GM12892 (cell line): ENCODE results near the gene WFDC1.
A peak's percentile ranks its signal among the peaks of the same experiment; 100 is the strongest.

ENCODE experiments used
- DNase-seq: peaks from one replicate; pipeline ENCODE4 v3.0.0; 2011; ENCODE audit not compliant: insufficient read length
- FAIRE-seq: peaks from 2 replicates; lab custom pipeline; 2011; peaks lifted over from hg19 to GRCh38; lab: Jason Lieb, UNC
- POLR2A ChIP-seq: IDR thresholded peaks from 2 replicates; pipeline ENCODE4 v1.6.1; 2011; ENCODE audit warnings: low read depth, low read length, control low read depth
- POLR2AphosphoS5 ChIP-seq: IDR thresholded peaks from 2 replicates; pipeline ENCODE4 v1.6.1; 2011; ENCODE audit warnings: low read depth, low read length, control low read depth
- TAF1 ChIP-seq: IDR thresholded peaks from 2 replicates; pipeline ENCODE4 v1.6.1; 2011; ENCODE audit warnings: low read depth, mild to moderate bottlenecking, control low read depth, low read length, borderline replicate concordance

WFDC1 gene

DNA sequence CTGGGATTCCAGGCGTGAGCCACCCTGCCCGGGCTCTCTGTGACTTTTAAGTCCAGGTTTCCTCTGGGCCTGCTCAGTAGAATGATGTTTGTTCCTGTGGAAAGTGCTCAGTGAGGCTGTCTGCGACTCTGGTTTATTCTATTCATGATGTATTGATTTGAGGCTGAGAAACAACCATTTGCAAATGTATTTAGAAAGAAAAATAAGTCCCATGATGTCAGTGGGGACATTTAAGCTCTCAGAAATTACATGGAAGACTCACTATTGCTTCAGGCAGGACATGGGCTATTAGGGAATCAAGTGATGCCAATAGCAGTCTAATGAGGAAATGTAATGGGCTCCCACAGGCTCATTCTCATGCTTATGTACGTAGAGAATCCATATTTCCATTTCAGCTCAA lies 32.6 kb upstream of the WFDC1 start:
- TF ChIP-seq TAF1 (no peak), POLR2AphosphoS5 (no peak)
- DNase-seq (no peak), FAIRE-seq (no peak)

DNA sequence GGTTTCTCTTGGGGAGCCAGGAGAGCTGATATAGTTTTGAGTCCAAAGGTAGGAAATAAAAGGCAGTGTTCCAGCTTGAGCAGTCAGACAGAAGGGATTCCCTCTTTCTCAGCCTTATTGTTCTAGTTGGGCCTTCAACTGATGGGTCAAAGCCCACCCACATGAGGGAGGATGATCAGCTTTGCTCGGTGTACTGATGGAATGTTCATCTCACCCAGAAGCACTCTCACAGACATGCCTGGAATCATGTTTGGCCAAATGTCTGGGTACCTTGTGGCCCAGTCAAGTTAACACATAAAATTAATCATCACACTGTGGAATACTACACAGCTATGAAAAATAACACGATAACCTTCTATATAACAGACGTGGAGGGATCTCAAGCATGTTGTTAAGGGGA lies 31.7 kb upstream of the WFDC1 start:
- TF ChIP-seq TAF1 (no peak), POLR2AphosphoS5 (no peak), POLR2A (no peak)
- DNase-seq (no peak), FAIRE-seq (no peak)

DNA sequence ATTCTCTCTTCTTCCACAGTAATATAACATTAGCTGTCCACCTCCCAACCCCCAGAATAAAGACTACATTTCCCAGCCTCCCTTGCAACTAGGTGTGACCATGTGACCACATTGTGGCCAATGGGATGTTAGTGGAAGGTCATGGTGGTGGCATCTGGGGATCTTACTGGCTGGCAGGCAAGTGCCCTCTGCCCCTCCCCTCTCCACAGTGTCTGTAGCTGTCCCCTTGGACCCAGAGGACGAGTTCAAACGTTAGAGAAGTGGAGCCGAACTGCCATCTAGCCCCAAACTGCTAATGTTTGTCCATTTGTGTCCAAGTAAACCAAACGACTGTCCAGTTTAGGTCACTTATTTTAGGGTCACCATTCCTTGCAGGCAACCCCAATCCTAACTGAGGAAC lies 28.2 kb upstream of the WFDC1 start:
- TF ChIP-seq POLR2A = no peak
- TF ChIP-seq POLR2AphosphoS5 = no peak
- TF ChIP-seq TAF1 = no peak
- DNase-seq = peak; percentile 36
- no peak for FAIRE-seq

DNA sequence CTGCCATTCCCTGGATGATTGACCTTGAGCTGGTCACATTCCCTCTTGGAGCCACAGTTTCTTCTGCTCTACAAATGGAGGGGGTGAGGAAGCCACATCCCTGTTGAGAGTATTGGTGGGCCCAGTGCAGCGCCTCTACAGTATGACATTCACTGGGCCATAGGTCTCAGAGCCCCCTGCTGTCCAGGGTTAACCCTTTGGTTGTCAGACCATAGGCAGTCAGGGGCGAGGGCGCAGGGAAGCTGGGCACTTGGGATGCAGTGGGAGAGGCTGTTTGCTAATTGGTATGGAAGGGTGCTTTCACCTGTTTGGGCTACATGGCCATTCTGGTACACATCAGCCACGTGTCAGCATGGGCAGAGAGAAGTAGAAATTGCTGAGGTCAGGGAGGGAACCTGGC lies 27.3 kb upstream of the WFDC1 start:
- no peak for TF ChIP-seq POLR2A
- TF ChIP-seq POLR2AphosphoS5 = no peak
- TF ChIP-seq TAF1 = no peak
- DNase-seq (no peak), FAIRE-seq (no peak)

DNA sequence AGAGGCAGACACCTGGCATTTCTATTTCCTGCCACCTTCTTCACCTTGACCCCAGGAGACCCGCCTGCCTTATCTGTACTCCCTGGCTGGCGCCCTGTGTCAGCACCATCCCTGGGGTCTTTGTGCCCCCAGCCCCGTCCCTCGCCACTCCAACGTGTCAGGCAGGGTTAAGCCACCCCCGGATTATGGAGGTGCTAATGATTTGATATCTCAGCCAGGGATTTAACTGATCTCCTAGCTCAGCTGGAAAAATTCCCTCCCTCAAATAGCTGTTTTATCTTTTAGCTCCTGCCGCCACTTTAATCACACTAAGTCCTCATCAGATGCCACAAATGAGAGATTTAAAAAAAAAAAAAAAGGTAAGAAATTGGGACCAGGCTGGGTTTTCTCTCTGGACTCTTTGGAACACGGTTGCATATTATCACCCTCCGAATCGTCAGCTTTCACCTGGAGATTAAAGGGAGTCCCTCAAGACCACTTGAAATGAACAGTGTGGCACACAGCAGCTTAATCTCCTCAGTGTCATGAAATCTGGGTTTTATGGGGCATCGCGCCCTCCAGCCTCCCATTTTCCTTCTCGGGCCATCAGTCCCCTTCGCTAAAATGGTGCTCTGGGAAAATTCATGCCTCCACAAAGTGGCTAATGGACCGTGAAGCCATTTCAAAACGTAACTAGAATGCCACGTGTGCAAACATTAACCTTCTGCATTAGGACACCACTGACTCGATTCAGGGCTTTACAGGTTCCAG lies 26.2 kb upstream of the WFDC1 start:
- TF ChIP-seq TAF1 (no peak), POLR2A (no peak), POLR2AphosphoS5 (no peak)
- no peak for DNase-seq
- no peak for FAIRE-seq

DNA sequence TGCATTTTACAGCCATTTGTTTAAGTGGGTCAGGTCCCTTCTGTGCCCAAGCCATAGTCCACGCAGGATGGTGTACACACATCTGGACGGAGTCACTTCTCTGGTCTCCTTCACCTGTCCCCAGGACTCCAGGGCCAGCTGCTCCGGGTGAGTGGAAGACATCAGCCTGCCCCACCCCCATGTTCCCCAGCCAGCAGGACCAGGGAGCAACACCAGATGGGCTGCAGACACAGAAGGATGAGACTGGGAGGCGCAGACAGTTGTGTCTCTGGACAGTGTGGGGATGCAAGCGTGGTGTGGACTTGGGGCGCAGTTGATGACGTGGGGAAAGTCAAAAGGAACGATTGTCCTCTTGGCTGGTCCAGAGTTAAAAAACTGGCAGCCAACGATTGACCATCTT lies 24.6 kb upstream of the WFDC1 start:
- FAIRE-seq = no peak
- DNase-seq = no peak
- no peak for TF ChIP-seq TAF1
- TF ChIP-seq POLR2AphosphoS5 = no peak
- no peak for TF ChIP-seq POLR2A

DNA sequence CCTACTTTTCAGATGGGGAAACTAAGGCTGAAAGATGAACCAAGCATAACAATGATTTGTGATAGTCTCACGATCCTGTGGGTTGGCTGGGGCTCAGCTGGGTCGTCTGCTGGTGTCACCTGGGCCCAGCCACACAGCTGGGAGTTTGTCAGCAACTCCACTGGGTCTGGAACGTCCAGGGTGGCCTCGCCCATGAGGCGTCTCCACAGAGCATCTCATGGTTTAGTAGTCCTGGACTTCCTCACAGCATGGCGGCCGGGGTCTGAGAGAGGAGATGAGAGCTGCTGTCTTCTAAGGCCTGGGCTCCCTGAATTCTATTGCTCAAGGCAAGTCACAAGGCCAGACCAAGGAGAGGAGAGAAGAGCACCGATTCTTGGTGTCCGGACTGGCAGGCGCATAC lies 24.1 kb upstream of the WFDC1 start:
- TF ChIP-seq POLR2A = no peak
- no peak for TF ChIP-seq POLR2AphosphoS5
- TF ChIP-seq TAF1 = no peak
- no peak for FAIRE-seq
- DNase-seq = no peak

DNA sequence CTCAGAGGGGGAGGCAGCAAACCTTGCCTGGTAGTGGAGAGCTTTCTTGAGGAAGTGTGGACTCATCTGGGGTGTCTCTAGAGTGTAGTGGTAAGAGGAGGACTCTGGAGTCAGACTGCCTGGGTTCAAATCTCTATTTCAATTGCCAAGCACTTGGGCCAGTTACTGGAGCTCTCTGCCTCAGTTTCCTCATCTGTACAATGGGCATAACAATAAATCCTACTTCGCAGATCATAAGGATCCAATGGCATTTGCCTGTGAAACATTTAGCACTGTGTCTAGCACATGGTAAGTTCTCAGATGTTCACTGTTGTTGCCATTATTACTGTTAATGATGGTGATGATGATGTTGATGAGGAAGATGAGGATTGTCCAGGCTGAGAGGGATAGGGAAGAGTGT lies 23.6 kb upstream of the WFDC1 start:
- FAIRE-seq = no peak

DNA sequence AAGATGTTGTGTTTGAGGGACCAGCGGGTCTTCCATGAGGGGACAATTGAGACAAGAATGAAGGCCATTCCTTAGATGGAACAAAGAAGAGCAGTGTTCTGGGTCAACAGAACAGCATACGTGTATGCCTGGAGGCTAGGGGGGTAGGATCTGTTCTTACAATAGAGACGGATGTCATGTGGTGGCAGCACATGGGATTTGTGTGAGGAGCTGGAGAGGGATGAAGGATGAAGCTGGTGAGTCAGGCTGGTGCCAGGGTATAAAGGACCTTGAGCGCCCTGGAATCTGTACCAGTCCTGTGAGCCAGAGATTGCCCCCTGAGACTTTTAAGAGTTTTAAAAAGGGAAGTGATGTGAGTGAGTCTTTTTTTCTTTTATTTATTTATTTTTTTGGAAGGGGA lies 22.8 kb upstream of the WFDC1 start:
- DNase-seq (no peak), FAIRE-seq (no peak)
- TF ChIP-seq POLR2A = no peak
- no peak for TF ChIP-seq POLR2AphosphoS5
- TF ChIP-seq TAF1 = no peak

More for the DNA sequence above, 23.6 kb upstream of the WFDC1 start:
- DNase-seq = no peak
- TF ChIP-seq POLR2A (no peak), TAF1 (no peak), POLR2AphosphoS5 (no peak)

DNA sequence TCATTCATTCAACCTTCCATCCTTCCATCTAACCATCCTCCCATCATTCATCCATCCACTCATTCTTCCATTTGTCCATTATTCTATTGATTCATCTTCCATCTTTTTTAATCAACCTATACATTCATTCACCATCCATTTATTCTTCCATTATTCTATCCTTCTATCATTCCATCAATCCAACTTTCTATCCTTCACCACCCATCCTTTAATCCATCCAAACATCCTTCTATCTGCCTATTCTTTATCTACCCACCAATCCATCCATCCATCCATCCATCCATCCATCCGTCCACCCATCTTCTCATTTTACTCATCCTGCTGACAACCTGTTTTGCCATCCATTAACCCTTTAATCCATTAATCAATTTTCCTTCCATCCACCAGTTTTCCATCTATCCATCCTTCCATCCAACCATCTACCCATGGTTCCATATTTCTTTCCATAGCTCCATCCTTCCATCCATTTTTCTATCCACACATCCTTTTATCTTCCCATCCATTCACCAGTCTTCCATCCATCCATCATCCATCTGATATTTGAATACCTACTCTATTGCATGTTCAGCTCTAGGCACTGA lies 21.8 kb upstream of the WFDC1 start:
- FAIRE-seq = no peak
- TF ChIP-seq TAF1 (no peak), POLR2AphosphoS5 (no peak), POLR2A (no peak)
- DNase-seq = no peak

DNA sequence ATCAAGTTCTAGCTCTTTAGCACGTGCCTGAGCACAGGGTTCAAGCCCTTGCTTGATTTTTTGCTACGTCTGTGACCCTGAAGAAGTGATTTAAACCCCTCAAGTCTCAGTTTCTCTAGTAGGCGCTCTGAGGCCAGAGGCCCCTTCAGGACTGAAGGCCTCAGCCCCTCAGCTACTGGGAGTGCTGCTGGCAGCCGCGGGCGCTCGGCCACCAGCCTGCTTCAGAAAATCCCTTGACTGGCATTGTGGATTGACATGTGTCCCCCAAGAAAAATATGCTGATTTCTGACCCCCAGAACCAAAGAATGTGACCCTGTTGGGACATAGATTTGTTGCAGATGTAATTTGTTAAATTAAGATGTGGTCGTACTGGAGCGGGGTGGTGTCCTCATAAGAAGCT lies 20.2 kb upstream of the WFDC1 start:
- FAIRE-seq (no peak), DNase-seq (no peak)
- TF ChIP-seq POLR2AphosphoS5 (no peak), POLR2A (no peak), TAF1 (no peak)

DNA sequence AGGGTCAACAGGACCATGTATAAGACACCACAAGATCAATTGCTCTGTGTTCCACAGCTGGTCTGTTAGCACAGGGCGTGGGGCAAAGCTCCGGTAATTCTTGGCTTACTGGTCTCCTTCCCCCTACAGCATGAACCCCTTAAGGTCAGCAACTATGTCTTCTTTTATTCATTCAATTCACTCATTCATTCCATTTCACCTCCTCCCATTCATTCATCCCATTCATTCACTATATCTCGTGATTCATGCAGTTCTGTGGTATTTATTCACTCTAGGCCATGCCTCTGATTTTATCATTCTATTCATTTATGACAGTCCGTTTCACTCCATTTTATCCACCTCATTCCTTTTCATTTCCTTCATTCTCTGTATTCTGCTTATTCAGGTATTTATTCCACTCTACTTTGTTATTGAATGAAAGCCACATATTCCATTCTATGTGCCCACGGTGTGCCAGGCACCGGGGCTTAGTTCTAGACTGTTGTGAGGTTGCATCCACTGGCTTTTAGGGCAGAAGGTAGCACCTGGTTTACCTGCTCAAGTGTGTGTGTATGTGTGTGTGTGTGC lies 19.0 kb upstream of the WFDC1 start:
- TF ChIP-seq POLR2A (no peak), POLR2AphosphoS5 (no peak), TAF1 (no peak)
- FAIRE-seq (no peak), DNase-seq (no peak)
